GM12892 (cell line): ENCODE data around the gene FAM13A.

Experiments
- DNase-seq: peaks from one replicate; pipeline ENCODE4 v3.0.0; 2011; ENCODE audit not compliant: insufficient read length
- FAIRE-seq: peaks from 2 replicates; lab custom pipeline; 2011; peaks lifted over from hg19 to GRCh38; lab: Jason Lieb, UNC
- POLR2A ChIP-seq: IDR thresholded peaks from 2 replicates; pipeline ENCODE4 v1.6.1; 2011; ENCODE audit warnings: low read depth, low read length, control low read depth
- POLR2AphosphoS5 ChIP-seq: IDR thresholded peaks from 2 replicates; pipeline ENCODE4 v1.6.1; 2011; ENCODE audit warnings: low read depth, low read length, control low read depth
- TAF1 ChIP-seq: IDR thresholded peaks from 2 replicates; pipeline ENCODE4 v1.6.1; 2011; ENCODE audit warnings: low read depth, mild to moderate bottlenecking, control low read depth, low read length, borderline replicate concordance

Gene FAM13A

DNA sequence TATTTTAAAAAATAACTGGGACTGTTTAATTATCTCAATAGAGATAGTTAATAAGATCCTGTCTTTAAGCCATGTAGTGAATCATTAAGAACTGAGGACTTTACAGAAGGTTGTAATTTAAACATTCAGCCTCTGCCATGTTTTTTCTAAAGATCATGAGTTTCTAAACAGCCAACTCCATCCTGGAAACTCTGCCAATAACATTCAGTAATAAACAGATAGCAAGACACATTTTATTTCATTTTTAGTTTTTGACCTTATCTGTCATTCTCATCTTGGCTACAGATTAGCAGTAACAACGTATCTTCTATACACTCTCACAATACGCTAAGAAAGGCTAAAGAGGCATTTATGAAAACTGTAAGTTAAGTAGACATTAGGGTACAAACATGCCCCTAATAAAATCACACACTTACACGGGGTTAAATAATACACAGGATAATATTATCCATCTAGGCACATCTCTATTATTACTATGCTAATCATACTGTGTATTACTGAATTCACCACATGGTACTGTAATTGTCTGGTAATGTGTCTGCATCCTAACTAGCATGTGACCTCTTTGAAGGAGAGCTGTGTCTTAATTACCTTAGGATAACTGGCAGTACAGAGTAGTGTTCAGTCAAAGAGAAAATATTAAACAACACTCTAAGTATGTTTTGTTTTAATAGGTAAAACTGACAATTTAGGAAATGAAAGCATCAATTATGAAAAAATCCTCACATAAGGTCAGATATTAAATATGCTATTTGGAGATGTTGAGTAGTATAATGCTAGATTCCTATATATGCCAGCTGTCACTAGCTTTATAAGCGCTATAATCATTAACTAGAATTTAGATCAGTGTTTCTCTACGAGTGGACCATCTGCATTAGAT lies 236.9 kb downstream of the FAM13A start:
- no peak for FAIRE-seq
- no peak for TF ChIP-seq POLR2A
- no peak for TF ChIP-seq POLR2AphosphoS5
- TF ChIP-seq TAF1, result no peak
- no peak for DNase-seq

DNA sequence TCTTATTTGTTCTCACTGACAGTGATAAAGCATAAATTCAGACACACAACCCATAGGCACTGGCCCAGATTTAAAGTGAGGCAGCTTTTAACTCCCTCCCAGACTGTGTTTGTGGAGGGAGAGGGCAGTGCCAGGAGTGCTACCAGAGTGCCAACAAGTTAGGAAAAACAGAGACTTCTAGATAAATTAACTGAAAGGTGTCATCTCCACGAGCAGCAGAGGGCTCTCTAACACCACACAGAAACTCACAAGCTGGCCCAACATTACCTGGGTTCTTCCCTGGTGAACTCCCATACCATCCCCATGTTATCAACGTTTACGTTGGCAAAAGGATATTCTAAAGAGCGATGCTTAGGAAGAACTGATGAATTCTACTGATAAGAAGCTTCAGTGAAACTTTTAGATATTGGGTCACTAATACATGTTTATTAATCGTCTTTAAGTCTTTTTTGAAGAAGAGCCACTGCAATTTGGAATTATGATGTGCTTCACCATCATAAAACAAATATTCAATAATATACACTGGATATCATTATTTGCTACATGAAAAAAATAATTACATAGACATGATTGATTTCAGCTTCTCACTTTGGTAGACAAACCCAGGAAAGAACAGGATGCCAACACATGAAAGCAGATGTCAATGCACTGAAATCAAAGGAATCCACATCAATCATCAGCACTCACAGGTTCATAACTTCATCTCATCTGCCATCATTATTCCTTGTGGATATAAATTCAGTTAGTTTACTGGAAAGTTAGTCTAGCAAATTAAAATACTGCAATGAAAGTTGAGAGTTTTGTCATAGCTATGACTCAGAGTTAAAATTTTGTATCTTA lies 238.1 kb downstream of the FAM13A start:
- no peak for DNase-seq
- FAIRE-seq, result no peak
- TF ChIP-seq TAF1 (no peak), POLR2AphosphoS5 (no peak), POLR2A (no peak)

DNA sequence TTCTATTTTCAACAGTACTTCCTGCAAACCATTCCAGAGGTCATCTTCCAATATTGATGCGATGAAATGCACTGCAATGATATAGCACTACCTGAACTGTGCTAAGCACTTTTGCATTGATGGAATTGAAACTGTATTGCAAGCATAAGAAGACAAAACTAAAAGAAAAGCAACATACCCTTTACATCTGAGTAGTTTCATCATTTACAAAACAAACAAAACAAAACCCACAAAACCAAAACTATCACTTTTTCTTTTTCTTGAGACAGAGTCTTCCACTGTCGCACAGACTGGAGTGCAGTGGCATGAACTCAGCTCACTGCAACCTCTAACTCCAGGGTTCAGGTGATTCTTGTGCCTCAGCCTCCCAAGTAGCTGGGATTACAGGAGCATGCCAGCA lies 239.2 kb downstream of the FAM13A start:
- FAIRE-seq (no peak), DNase-seq (no peak)
- TF ChIP-seq POLR2A (no peak), POLR2AphosphoS5 (no peak), TAF1 (no peak)

DNA sequence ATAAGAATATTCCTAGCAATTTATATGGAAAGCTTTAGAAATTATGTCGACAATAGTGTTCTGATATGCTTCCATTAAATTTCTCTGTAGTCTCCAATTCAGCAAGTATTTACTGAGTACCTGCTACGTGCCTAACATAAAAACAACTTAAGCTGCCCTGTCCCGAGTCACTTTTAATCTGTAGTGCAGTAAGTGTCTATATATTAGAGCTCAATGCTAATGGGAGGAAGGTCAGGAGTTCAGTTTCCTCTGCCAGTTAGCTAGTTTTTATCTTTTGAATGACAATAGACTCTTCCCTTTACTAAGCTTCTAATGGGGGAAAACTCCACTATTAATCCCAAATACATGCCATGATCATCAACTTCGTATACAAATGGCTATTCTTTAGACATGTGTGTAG lies 240.6 kb downstream of the FAM13A start:
- FAIRE-seq, result no peak

DNA sequence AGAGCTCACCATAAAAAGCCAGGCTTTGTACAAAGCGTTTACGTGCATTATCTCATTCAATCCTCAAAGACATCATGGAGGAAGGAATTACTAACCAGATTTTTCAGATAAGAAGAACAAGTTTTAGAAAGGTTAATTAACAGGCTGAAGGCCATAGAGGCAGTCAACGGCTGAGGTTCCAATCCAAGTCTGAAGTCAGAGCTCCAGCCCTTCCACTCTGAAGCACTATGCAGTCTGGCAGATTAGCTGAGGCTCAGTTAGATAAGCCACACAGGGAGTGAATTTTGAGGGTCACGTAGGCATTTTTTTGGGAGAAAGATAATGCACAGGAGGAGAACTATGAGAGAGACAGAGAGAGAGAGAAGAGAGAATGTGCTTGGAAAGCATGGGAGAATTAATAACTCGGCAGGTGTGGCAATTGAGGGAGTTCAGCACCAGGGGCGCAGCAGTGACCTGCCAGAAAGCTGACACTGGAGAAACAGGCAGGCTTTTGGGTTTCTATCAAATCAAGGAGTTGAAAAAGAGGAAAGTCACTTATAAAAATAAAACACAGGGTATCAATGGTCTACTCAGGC lies 242.9 kb downstream of the FAM13A start:
- TF ChIP-seq POLR2AphosphoS5, result no peak
- TF ChIP-seq POLR2A, result no peak
- TF ChIP-seq TAF1, result no peak
- DNase-seq (no peak), FAIRE-seq (no peak)

More for the DNA sequence above, 240.6 kb downstream of the FAM13A start:
- TF ChIP-seq POLR2A, result no peak
- no peak for TF ChIP-seq POLR2AphosphoS5
- TF ChIP-seq TAF1, result no peak
- no peak for DNase-seq

DNA sequence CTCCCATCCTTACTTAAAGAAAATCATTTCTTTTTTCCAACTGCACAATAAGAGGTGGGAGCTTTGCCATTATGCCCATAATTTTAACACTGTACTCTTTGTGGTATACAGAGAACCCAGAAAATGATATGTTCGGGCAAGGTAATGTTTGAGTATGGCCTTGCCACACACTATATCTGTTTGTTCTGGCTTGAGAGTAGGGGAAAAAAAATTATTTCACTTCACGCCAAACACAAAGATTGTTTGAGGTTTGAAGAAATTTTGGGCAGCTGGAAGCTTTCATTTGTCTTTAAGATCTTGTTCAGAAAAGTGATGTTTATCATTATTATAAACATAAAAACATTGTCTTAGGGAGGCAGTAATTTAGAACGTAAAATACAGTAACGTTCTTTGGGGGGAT lies 244.0 kb downstream of the FAM13A start:
- FAIRE-seq (no peak), DNase-seq (no peak)
- TF ChIP-seq POLR2AphosphoS5, result no peak
- no peak for TF ChIP-seq POLR2A
- no peak for TF ChIP-seq TAF1

DNA sequence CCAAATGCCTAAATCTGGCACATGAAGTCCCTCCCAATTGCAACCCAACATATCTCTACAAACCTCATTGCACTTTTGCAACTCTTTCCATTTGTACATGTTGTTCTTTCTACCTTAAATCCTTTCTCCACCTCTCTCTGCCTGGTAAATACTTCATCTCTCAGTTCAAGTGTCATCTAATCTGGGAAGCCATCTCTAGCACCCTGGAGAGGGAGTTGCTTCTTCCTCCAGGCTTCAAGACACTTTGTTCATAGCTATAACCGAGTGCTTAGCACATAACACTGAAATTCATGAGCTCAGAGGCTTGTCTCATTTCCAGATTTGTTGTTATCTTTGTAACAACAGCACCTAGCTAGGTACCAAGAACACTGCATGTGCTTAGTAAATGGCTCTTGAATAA lies 244.6 kb downstream of the FAM13A start:
- TF ChIP-seq POLR2A, result no peak
- DNase-seq, result no peak
- no peak for FAIRE-seq

DNA sequence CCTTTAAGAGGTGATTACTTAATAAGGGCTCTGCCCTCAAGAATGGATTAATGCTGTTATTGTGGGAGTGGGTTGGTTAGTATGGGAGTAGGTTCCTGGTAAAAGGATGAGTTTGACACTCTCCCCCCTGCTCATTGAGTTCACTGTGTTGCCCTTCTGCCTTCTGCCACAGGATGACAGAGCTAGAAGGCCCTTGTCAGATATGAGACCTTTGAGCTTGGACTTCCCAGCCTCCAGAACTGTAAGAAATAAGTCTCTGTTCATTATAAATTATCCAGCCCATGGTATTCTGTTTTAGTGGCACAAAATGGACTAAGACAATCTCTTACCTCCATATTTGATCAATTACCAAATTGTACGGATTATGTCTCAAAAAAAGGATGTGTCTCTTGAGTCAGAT lies 245.1 kb downstream of the FAM13A start:
- no peak for TF ChIP-seq TAF1
- TF ChIP-seq POLR2AphosphoS5, result no peak
- no peak for TF ChIP-seq POLR2A
- no peak for DNase-seq
- FAIRE-seq, result no peak

DNA sequence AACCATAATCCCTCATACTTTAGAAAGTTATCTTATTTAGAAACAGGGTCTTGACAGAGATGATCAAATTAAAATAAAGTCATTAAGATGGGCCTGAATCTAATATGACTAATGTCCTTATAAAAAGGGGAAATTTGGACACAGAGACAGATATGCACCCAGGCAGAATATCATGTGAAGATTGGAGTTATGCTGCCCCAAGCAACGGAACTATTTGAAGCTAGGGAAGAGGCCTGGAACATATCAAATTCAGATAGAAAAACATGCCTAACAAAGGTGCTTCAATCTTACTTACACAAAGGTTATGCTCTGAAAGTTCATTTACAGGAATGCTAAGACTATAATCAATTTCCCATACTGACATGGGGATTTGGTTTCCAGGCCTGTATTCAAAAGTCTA lies 246.7 kb downstream of the FAM13A start:
- FAIRE-seq (no peak), DNase-seq (no peak)
- TF ChIP-seq TAF1 (no peak), POLR2AphosphoS5 (no peak), POLR2A (no peak)

DNA sequence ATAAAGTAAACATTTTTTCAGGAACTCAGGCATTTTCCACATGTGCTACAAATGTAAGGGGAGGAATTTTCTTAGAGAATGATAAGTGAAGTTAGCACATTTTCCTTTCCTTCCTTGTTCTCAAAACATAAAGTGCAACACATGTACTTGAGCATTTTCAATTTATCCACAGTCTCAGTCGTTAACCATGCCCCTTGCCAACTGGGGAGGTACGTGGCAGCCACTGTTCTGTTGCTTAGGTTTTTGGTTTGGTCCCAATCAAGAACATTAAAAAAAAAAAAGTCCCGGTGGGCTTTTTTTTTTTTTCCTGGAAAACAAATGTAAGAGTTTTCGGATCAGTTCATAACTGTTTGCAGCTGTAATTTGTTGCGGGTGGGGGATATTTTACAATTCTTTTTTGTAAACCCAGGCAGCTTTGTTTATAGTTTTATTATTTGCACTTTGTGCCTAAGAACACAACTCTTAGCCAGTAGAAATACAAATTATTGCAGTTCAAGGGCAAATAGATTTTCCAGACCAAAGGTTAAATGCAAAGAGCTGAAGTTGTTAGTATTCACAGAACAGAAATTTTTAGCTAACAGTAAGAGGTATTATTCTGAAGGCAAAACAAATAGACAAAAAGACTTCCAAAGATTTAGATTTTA lies 247.3 kb downstream of the FAM13A start:
- FAIRE-seq (no peak), DNase-seq (no peak)
- TF ChIP-seq POLR2A, result no peak
- TF ChIP-seq TAF1, result no peak
- no peak for TF ChIP-seq POLR2AphosphoS5

DNA sequence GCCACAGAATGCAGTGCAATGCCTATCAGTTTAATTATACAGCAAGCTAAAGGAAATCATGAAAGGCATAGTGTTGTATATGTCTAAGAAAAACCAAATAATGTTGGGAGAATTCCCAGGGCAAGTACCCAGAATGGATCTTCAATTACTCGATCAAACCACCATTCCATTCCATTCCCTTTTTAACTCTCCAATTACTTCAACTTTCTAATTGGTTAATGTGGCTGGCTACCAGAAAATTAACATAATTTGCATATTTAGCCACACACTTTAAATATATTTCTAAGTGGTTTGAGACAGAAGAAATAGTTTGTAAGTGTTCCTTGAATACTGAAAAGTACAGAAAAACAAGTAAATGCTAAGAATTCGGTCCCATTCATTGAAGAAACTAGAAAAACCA lies 247.9 kb downstream of the FAM13A start:
- no peak for TF ChIP-seq POLR2AphosphoS5
- TF ChIP-seq POLR2A, result no peak
- no peak for TF ChIP-seq TAF1
- DNase-seq, result no peak
- no peak for FAIRE-seq
